Epithelial cell of proximal tubule (primary cell): ENCODE data around the gene PSKH1. TPM values are rescaled to one million over a fixed set of nuclear protein-coding genes. Genes with fewer than 3 reads are reported as not detected.

Experiments
- DNase-seq: peaks from one replicate; pipeline ENCODE4 v3.0.0-alpha.2; 2011; ENCODE audit warnings: low read depth
- H3K4me3 ChIP-seq: 2 replicates; pipeline ENCODE4 v1.5.1; 2011; ENCODE audit warnings: low read depth, mild to moderate bottlenecking, low read length
- total RNA-seq: library from RNA; depleted of rRNA; stranded (reverse); fragments of >200 nt; gene quantifications from 2 replicates; pipeline ENCODE4 v1.2.3, GENCODE V29; 2015
- TF ChIP-seq, protein P1 (sequence below): conservative IDR thresholded peaks from 2 replicates; pipeline ENCODE4 v1.5.1; 2012; ENCODE audit warnings: low read depth, mild to moderate bottlenecking, low read length

Gene PSKH1
- total RNA-seq, 1 donor from 2014 or later, result 6.7 TPM

DNA sequence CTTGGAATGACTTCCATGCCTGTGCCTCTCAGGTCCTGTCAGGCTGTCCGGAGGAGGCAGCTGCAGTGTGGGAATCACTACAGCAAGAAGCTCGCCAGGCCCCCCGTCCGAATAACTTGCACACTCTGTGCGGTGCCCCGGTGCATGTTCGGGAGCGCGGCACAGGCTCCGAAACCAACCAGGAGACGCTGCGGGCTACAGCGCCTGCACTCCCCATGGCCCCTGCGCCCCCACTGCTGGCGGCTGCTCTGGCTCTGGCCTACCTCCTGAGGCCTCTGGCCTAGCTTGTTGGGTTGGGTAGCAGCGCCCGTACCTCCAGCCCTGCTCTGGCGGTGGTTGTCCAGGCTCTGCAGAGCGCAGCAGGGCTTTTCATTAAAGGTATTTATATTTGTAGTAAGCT lies 7.1 kb upstream of the PSKH1 start:
- no peak for DNase-seq
- no peak overlapping the region for H3K4me3 ChIP-seq
- TF ChIP-seq, protein P1, sequence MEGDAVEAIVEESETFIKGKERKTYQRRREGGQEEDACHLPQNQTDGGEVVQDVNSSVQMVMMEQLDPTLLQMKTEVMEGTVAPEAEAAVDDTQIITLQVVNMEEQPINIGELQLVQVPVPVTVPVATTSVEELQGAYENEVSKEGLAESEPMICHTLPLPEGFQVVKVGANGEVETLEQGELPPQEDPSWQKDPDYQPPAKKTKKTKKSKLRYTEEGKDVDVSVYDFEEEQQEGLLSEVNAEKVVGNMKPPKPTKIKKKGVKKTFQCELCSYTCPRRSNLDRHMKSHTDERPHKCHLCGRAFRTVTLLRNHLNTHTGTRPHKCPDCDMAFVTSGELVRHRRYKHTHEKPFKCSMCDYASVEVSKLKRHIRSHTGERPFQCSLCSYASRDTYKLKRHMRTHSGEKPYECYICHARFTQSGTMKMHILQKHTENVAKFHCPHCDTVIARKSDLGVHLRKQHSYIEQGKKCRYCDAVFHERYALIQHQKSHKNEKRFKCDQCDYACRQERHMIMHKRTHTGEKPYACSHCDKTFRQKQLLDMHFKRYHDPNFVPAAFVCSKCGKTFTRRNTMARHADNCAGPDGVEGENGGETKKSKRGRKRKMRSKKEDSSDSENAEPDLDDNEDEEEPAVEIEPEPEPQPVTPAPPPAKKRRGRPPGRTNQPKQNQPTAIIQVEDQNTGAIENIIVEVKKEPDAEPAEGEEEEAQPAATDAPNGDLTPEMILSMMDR, result no peak

GRCh38 chr16:67886387-67886786 lies 6.7 kb upstream of the PSKH1 start:
- TF ChIP-seq, protein P1, result no peak
- no peak overlapping the region for H3K4me3 ChIP-seq
- no peak for DNase-seq

DNA sequence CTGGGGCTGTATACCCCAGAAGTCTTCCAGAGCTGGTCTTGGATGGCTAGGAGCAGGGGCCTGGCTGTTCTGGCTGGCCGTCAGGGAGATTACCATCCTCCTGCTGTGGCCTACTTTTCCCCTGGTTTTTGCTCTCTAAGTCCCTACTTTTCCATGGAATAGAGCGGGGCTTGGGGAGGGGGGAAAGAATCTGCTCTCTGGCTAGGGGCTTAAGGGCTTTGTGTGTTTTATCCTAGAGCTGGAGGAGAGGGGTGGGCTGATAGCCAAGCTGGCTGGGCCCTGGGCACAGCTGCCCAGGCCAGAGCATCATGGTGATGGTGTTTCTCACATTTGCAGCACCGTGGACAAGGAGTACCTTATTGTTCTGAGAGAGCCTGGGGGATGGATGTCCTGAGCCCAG lies 4.7 kb upstream of the PSKH1 start:
- TF ChIP-seq, protein P1, result no peak
- DNase-seq, result no peak
- no peak overlapping the region for H3K4me3 ChIP-seq

- DNase-seq, result no peak
- TF ChIP-seq, protein P1, result no peak
- H3K4me3 ChIP-seq, result peak overlapping the region; percentile 56
These were observed 679 bp upstream of the PSKH1 start for GRCh38 chr16:67892375-67892774.

DNA sequence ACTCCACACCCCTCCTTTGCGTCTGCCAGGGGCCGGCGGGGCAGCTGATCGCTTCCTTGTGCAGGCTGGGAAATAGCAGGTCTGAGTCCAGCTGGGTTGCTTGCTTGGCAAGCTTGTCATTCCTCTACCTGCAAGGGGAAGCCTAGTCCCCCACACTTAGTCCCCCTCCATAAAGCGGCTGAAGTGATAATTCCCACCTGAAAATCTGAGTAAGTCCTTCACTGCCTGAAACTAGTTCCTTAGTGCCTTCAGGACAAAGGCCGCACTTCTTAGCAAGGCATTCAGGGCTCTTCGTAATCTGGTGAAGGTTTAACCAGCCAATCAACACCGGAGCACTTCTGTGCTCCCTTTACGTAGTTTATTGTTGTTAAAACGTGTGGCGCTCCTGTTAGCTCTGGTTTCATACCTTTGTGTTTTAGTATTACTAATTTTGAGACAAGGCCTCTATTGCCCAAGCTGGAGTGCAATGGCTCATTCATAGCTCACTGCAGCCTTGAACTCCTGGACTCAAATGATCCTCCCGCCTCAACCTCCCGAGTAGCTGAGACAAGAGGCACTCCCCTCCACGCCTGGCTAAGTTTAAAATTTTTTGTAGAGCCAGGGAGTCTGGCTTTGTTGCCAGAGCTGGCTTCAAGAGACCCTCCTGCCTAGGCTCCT lies 817 bp downstream of the PSKH1 start:
- TF ChIP-seq, protein P1, result no peak
- no peak for DNase-seq
- peak overlapping the region; percentile 98 for H3K4me3 ChIP-seq

DNA sequence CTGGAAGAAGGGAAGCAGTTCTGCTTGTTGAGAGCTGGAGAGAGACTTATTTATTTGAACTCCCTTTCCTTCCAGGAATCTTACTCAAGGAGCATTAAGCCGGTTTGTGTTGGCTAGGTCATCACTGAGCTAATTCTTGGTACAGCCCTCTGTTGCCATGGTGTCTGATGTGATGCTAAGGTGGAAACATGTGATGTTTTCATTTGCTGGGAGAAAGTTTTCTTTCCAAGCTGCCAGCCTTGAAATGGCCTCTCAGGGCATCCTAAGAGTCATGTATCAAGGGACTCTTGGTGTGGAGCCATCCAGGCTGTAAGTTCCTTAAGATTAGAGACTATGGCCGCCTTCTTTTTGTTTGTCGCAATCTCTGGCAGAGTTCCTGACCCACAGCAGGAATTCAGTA lies 4.2 kb downstream of the PSKH1 start:
- H3K4me3 ChIP-seq, result no peak overlapping the region
- DNase-seq, result no peak

More for the DNA sequence above, 4.2 kb downstream of the PSKH1 start:
- TF ChIP-seq, protein P1, result no peak
